ENCODE results near the gene PTPRG. TPM values are rescaled to one million over a fixed set of nuclear protein-coding genes. Genes with fewer than 3 reads are reported as not detected.

PTPRG gene
- total RNA-seq, 2 donors from 2014 or later: 33.9 to 39.2 TPM

GRCh38 chr3:62226601-62227339 lies 665.4 kb downstream of the PTPRG start:
- H3K27me3 ChIP-seq: no peaks in the 10 kb centered on the region
- H3K27ac ChIP-seq: no peak overlapping the region
- no peak for TF ChIP-seq CTCF (IDR thresholded peaks at IDR 0.05)
- H3K4me1 ChIP-seq: no peaks in the 10 kb centered on the region
- peaks cover 6% of the 10 kb centered on the region for H3K36me3 ChIP-seq
- H3K9me3 ChIP-seq: no peaks in the 10 kb centered on the region
- DNase-seq (ENCODE audit: low spot score): no peak
- H3K4me3 ChIP-seq: no peak overlapping the region

GRCh38 chr3:62228467-62228866 lies 667.1 kb downstream of the PTPRG start:
- Histone ChIP-seq H3K27me3 (no peaks in the 10 kb centered on the region), H3K9me3 (no peaks in the 10 kb centered on the region), H3K4me3 (no peak overlapping the region), H3K4me1 (no peaks in the 10 kb centered on the region), H3K36me3 (no peaks in the 10 kb centered on the region), H3K27ac (no peak overlapping the region)
- TF ChIP-seq CTCF (IDR thresholded peaks at IDR 0.05): no peak
- DNase-seq (ENCODE audit: low spot score): no peak

GRCh38 chr3:62229211-62229610 lies 667.8 kb downstream of the PTPRG start:
- Histone ChIP-seq H3K27ac (no peak overlapping the region), H3K27me3 (no peaks in the 10 kb centered on the region), H3K4me3 (no peak overlapping the region), H3K36me3 (no peaks in the 10 kb centered on the region), H3K4me1 (no peaks in the 10 kb centered on the region), H3K9me3 (no peaks in the 10 kb centered on the region)
- no peak for DNase-seq (ENCODE audit: low spot score)
- no peak for TF ChIP-seq CTCF (IDR thresholded peaks at IDR 0.05)

DNA sequence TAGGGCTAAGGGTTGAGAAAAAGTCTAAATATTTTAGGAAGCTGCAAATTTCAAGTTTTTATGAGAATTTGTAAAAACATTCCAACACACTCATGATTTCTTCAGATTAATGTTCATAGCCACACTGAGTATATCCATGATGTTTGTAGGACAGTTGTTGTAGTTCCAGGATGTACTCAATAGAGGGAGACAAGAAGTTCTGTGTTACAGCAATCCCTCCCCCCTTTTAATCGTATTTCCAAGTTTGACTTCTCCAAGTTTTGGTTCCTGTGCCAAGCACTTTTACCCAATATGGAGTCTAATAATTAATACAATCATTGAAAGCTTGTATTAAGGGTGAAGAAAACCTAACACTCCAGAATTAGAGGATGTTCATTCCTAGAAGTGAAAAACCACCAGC lies 668.5 kb downstream of the PTPRG start:
- peak in 1 of 2 donors; percentile 47 for TF ChIP-seq CTCF (IDR thresholded peaks at IDR 0.05)
- DNase-seq (ENCODE audit: low spot score): no peak
- no peak overlapping the region for H3K27ac ChIP-seq
- no peaks in the 10 kb centered on the region for H3K9me3 ChIP-seq
- H3K27me3 ChIP-seq: no peaks in the 10 kb centered on the region
- H3K4me1 ChIP-seq: no peaks in the 10 kb centered on the region
- no peaks in the 10 kb centered on the region for H3K36me3 ChIP-seq
- H3K4me3 ChIP-seq: no peak overlapping the region

- Histone ChIP-seq H3K36me3 (no peaks in the 10 kb centered on the region), H3K27me3 (no peaks in the 10 kb centered on the region), H3K4me3 (no peak overlapping the region), H3K27ac (no peak overlapping the region), H3K9me3 (no peaks in the 10 kb centered on the region), H3K4me1 (peaks cover 0 to 23% of the 10 kb centered on the region in 2 donors)
- DNase-seq (ENCODE audit: low spot score): no peak
- TF ChIP-seq CTCF (IDR thresholded peaks at IDR 0.05): no peak
Observed at GRCh38 chr3:62233065-62233464, 671.7 kb downstream of the PTPRG start.

DNA sequence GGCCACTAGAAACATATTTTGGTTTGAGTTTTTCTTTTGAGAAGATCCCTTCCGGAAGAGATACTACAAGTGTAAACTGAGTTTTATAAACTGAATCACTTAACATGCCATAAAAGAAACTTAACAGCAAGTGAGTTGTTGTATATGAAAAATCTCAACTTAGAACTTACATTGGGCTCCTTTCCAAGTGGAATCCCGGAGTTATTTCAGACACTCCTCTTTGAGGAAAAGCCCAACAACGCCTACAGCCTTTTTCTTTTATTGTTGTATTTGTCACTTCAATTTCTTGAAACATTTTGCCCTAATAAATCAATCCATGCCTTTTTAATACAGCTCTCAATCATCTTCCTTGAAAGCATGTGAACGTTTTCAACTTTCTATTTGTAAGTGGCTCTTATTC lies 674.6 kb downstream of the PTPRG start:
- H3K27me3 ChIP-seq: no peaks in the 10 kb centered on the region
- no peak overlapping the region for H3K27ac ChIP-seq
- DNase-seq (ENCODE audit: low spot score): no peak
- H3K4me3 ChIP-seq: no peak overlapping the region
- no peaks in the 10 kb centered on the region for H3K9me3 ChIP-seq
- TF ChIP-seq CTCF (IDR thresholded peaks at IDR 0.05): no peak
- peaks cover 0 to 23% of the 10 kb centered on the region in 2 donors for H3K4me1 ChIP-seq
- H3K36me3 ChIP-seq: no peaks in the 10 kb centered on the region
